ENCODE results near the gene COL4A6.

DNA sequence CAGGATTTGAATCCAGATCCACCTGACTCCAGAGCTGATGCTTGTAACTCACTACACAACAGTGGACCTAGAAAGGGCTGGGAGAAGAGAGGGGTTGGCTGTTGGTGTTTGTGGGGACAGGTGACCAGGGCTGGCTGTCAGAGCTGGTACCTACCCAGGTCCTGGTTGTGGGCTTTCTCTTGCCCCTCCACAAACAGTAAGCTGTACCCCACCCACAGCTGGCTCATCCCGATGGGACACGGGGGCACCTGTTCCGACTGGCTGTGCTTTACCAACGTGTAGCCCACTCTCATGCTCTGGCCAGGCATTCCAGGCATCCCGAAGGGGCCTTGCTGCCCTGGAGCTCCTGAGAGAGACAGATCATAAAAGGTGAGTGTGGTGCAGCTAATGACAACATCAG, 277.9 kb downstream of the COL4A6 start:
- TF ChIP-seq YY1 (IDR thresholded peaks at IDR 0.05; ENCODE audit: insufficient read depth, insufficient read length) (no peak), ZNF274 (IDR thresholded peaks at IDR 0.05; ENCODE audit: low read depth, low read length) (no peak), SUZ12 (IDR thresholded peaks at IDR 0.05; ENCODE audit: extremely low read depth, insufficient read depth, insufficient read length) (no peak)

Data from NT2/D1 (cell line).